ENCODE data around the gene GOLT1A. TPM values are rescaled to one million over a fixed set of nuclear protein-coding genes. Genes with fewer than 3 reads are reported as not detected.
A peak's percentile ranks its signal among the peaks of the same experiment; 100 is the strongest.

The GOLT1A gene
- total and polyA plus RNA-seq, 2 of the 8 experiments (the other 6 are each of a cell fraction or from before 2014, with no cell fraction given) = 7.5 to 8.5 TPM

GRCh38 chr1:204151552-204152309 is 62.1 kb downstream of the GOLT1A start, which contains the start of gene ETNK2:
Gene ETNK2 (minus strand): TSS chr1:204152044. CDS start chr1:204151852, 192 bp downstream.
- Histone ChIP-seq H3K4me1 (replicated peaks in 1 of 4; ENCODE audit: control insufficient read depth in 3 of 4, insufficient read depth in 4 of 4, low read length in 3 of 4) (peaks cover 0 to 40% (median 28%) of the 10 kb centered on the region in 4 experiments; a peak in 6 of 7 replicates), H3K27ac (ENCODE audit: low read depth, low read length) (no peak within 1 kb of the TSS), H3K18ac (ENCODE audit: extremely low read depth, low read length) (peak within 1 kb of the TSS; percentile 79), H2BK12ac (ENCODE audit: low read depth, low read length) (peak within 1 kb of the TSS; percentile 83; the same call in 1 of the 2 replicates), H4K8ac (ENCODE audit: extremely low read depth, insufficient read depth, low read length) (peak within 1 kb of the TSS; percentile 47; the same call in 1 of the 2 replicates), H3K36me3 (ENCODE audit: control insufficient read depth in 2 of 4, insufficient read depth in 4 of 4, low read length in 3 of 4) (no peaks in the 10 kb centered on the region), H3K79me2 (ENCODE audit: control insufficient read depth in 1 of 2, insufficient read depth in 2 of 2, low read length in 2 of 2) (no peaks in the 10 kb centered on the region), H2AK5ac (ENCODE audit: low read depth, low read length) (no peak within 1 kb of the TSS), H3K23me2 (ENCODE audit: low read depth, low read length) (peaks cover 12% of the 10 kb centered on the region; the same call in 1 of the 2 replicates), H3K4me2 (ENCODE audit: insufficient read depth in 1 of 2, low read depth in 2 of 2, low read length in 2 of 2) (peak within 1 kb of the TSS; percentile 65 to 92), H3K79me1 (ENCODE audit: low read depth, low read length) (no peaks in the 10 kb centered on the region), H4K20me1 (replicated peaks in 1 of 2; ENCODE audit: control insufficient read depth in 1 of 2, insufficient read depth in 2 of 2, low read length in 2 of 2) (no peaks in the 10 kb centered on the region), H4K91ac (replicated peaks; ENCODE audit: insufficient read length, low read length) (peak within 1 kb of the TSS; percentile 44), H4K5ac (ENCODE audit: insufficient read length, low read depth, low read length) (no peak within 1 kb of the TSS), H3K23ac (ENCODE audit: insufficient read length) (no peak within 1 kb of the TSS), H2AFZ (ENCODE audit: low read length) (peak within 1 kb of the TSS; percentile 72), H3K4me3 (ENCODE audit: extremely low read depth in 1 of 4, insufficient read depth in 2 of 4, low read depth in 3 of 4, low read length in 4 of 4) (peak within 1 kb of the TSS; percentile 61 to 77 (median 68)), H2BK5ac (ENCODE audit: low read depth, low read length) (peak within 1 kb of the TSS; percentile 69; the same call in 1 of the 2 replicates), H2BK15ac (ENCODE audit: low read length) (peak within 1 kb of the TSS; percentile 32; the same call in 1 of the 2 replicates), H3K9me3 (ENCODE audit: insufficient read depth in 2 of 2, low read depth in 1 of 2, low read length in 1 of 2) (no peaks in the 10 kb centered on the region), H3K27me3 (replicated peaks in 1 of 4; ENCODE audit: control insufficient read depth in 3 of 4, extremely low read depth in 1 of 4, insufficient read depth in 3 of 4, low read length in 3 of 4) (peaks cover 0 to 18% (median 17%) of the 10 kb centered on the region in 4 experiments; a peak in 5 of 7 replicates), H2BK120ac (replicated peaks; ENCODE audit: low read depth, low read length) (no peak within 1 kb of the TSS), H3K9ac (replicated peaks in 1 of 4; ENCODE audit: extremely low read depth in 1 of 4, low read depth in 3 of 4, low read length in 3 of 4) (peak within 1 kb of the TSS in 2 of 4 experiments; percentile 5 to 34; a peak in 2 of 7 replicates), H3K56ac (replicated peaks; ENCODE audit: insufficient read length, low read depth, low read length) (no peak within 1 kb of the TSS), H3K4ac (replicated peaks; ENCODE audit: insufficient read length, low read depth, low read length) (no peak within 1 kb of the TSS), H3K14ac (ENCODE audit: insufficient read length) (no peak within 1 kb of the TSS), H2BK20ac (ENCODE audit: low read length) (no peak within 1 kb of the TSS)
- CTCF ChIA-PET (ENCODE audit: partially characterized antibody) = interaction anchor here (0.7 to 18.7 kb wide), 12 partner anchors 10 to 291 kb away, joined by 3 to 360 read pairs (median 10); partner anchors contain the start of genes GOLT1A and KISS1
- 3% methylated on average over 47 of the region's 94 CpGs; no CpG with 5 or more reads in 1 of the 2 experiments for WGBS, 2 experiments (ENCODE audit: extremely low coverage in 1 of 2, insufficient coverage in 1 of 2, insufficient read length in 1 of 2, insufficient replicate concordance in 2 of 2, low coverage in 1 of 2, low lambda C conversion rate in 2 of 2, missing lambda C conversion rate in 1 of 2)
- FAIRE-seq = no peak
- no peak for TF ChIP-seq RFX5 (IDR thresholded peaks at IDR 0.05; ENCODE audit: borderline replicate concordance, low read depth, low read length)
- TF ChIP-seq GTF2F1 (IDR thresholded peaks at IDR 0.05; ENCODE audit: borderline replicate concordance, low read depth, low read length) = no peak
- peak in 1 of 2 experiments; percentile 32; a peak in 1 of 4 replicates for TF ChIP-seq HDAC2 (IDR thresholded peaks at IDR 0.05; ENCODE audit: borderline replicate concordance in 1 of 2, low read depth in 2 of 2, low read length in 2 of 2)
- peak; percentile 86 for TF ChIP-seq KDM4A (IDR thresholded peaks at IDR 0.05; ENCODE audit: low read depth, low read length, severe bottlenecking)
- no peak for TF ChIP-seq SRF (IDR thresholded peaks at IDR 0.05; ENCODE audit: low read depth, low read length)
- no peak; the same call in 1 of the 2 replicates for TF ChIP-seq RBBP5 (IDR thresholded peaks at IDR 0.05; ENCODE audit: borderline replicate concordance, low read depth, low read length)
- peak; percentile 60 for TF ChIP-seq ASH2L (IDR thresholded peaks at IDR 0.05; ENCODE audit: low read length)
- TF ChIP-seq CHD2 (IDR thresholded peaks at IDR 0.05; ENCODE audit: low read length) = peak; percentile 71; the same call in 1 of the 2 replicates
- no peak for TF ChIP-seq NRF1 (IDR thresholded peaks at IDR 0.05; ENCODE audit: low read depth, low read length)
- DNase-seq (ENCODE audit: low read depth in 1 of 2, low spot score in 2 of 2) = peak in 1 of 2 experiments; percentile 89
- POLR2A ChIA-PET (ENCODE audit: partially characterized antibody) = interaction anchor here (0.9 to 6.5 kb wide), 9 partner anchors 10 to 290 kb away, joined by 3 to 35 read pairs (median 6); partner anchors contain the start of genes SNRPE and SOX13
